OCI-LY7 (cell line): ENCODE data around the gene GPR35.

Experiments used
- CTCF ChIP-seq: fragments of 200-600 bp; sonication (generic); conservative IDR thresholded peaks from 2 replicates; pipeline ENCODE4 v1.5.1; 2014; ENCODE audit warnings: mild to moderate bottlenecking, antibody characterized with exemption, low read length, moderate library complexity, mixed read lengths
- EZH2phosphoT487 ChIP-seq: fragments of 200-600 bp; sonication (generic); IDR thresholded peaks from 2 replicates; pipeline ENCODE4 v1.6.1; 2018; ENCODE audit warnings: low read depth, borderline replicate concordance, mild to moderate bottlenecking, mixed run types, antibody characterized with exemption, low read length, moderate library complexity, mixed read lengths

DNA sequence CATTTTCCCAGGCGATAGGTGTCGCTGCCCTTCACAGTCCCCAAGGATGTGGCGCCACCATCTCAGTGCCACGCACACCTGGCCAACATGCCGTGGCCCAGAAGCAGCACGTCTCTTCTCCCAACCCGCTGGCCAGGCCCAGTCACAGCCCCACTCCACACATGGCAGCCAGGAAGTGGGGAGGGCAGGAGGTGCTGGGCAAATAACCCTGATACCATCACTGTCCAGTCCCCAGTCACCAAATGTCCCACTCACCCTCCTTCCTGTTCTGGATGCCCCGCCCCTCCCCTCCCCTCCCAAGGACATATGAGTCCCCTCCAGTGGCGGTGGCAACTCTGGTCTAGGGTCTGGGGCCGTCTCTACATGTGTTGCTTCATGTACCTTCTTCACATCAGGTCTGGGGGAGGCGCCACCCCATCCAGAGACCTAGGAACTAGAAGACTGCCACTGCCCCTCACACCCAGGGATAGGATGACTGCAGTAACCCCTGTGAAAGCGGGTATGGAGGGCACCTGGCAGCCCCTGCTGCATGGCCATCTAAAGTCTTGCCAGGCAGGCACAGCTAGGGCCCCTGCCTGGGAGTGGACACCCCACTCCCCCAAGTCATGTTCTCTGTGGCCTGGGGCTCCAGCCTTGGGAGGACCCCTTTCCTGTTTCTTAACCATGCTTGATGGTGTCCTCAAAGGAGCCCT, 46.1 kb upstream of the GPR35 start:
- TF ChIP-seq CTCF (no peak), EZH2phosphoT487 (no peak)
